ENCODE results near the gene ARHGAP40.

GRCh38 chr20:38586181-38586525 is 15.5 kb upstream of the ARHGAP40 start:
- TF ChIP-seq POLR2AphosphoS5 (IDR thresholded peaks at IDR 0.05), result no peak
- TF ChIP-seq, protein P1, sequence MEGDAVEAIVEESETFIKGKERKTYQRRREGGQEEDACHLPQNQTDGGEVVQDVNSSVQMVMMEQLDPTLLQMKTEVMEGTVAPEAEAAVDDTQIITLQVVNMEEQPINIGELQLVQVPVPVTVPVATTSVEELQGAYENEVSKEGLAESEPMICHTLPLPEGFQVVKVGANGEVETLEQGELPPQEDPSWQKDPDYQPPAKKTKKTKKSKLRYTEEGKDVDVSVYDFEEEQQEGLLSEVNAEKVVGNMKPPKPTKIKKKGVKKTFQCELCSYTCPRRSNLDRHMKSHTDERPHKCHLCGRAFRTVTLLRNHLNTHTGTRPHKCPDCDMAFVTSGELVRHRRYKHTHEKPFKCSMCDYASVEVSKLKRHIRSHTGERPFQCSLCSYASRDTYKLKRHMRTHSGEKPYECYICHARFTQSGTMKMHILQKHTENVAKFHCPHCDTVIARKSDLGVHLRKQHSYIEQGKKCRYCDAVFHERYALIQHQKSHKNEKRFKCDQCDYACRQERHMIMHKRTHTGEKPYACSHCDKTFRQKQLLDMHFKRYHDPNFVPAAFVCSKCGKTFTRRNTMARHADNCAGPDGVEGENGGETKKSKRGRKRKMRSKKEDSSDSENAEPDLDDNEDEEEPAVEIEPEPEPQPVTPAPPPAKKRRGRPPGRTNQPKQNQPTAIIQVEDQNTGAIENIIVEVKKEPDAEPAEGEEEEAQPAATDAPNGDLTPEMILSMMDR (IDR thresholded peaks at IDR 0.05), result no peak
